Activated naive CD4-positive, alpha-beta T cell treated with anti-CD3 and anti-CD28 coated beads, Interleukin-2, amount 50 U/mL, for 16 hours (primary cell): Measurements from ENCODE around the gene PSMD8.
"Not testable (repeated sequence)": the region's sequence is repeated elsewhere in the genome, so short reads cannot be mapped to it uniquely, and the experiment has no call there.

ENCODE experiments used
- DNase-seq: peaks from one replicate; pipeline ENCODE4 v3.0.0-alpha.2; 2020

Gene PSMD8

GRCh38 chr19:38374332-38375097 is at the start of gene PSMD8:
Gene PSMD8, plus strand, starts transcription at chr19:38374571. Its CDS starts 31 bp downstream, at chr19:38374602.
- peak; percentile 98 for DNase-seq

GRCh38 chr19:38326591-38326990 is 47.8 kb upstream of the PSMD8 start:
- DNase-seq: no peak

GRCh38 chr19:38329651-38330050 is 44.7 kb upstream of the PSMD8 start:
- no peak for DNase-seq

- no peak for DNase-seq
These were observed 42.6 kb upstream of the PSMD8 start for GRCh38 chr19:38331728-38332127.

GRCh38 chr19:38333245-38333644 is 41.1 kb upstream of the PSMD8 start:
- DNase-seq: no peak

- DNase-seq: peak; percentile 95
These were observed 38.3 kb upstream of the PSMD8 start for GRCh38 chr19:38335949-38336637.

- DNase-seq: peak; percentile 94
These were observed 37.6 kb upstream of the PSMD8 start for GRCh38 chr19:38336638-38337359.

- DNase-seq: no peak
These were observed 37.1 kb upstream of the PSMD8 start for GRCh38 chr19:38337360-38337653.

- DNase-seq: not testable (repeated sequence)
These were observed 35.4 kb upstream of the PSMD8 start for GRCh38 chr19:38339011-38339410.

GRCh38 chr19:38340927-38341326 is 33.4 kb upstream of the PSMD8 start:
- DNase-seq: no peak

GRCh38 chr19:38346837-38347236 is 27.5 kb upstream of the PSMD8 start:
- DNase-seq: no peak

GRCh38 chr19:38350883-38351282 is 23.5 kb upstream of the PSMD8 start:
- no peak for DNase-seq

GRCh38 chr19:38351865-38352395 is 22.4 kb upstream of the PSMD8 start:
- no peak for DNase-seq

GRCh38 chr19:38352611-38353010 is 21.8 kb upstream of the PSMD8 start:
- DNase-seq: no peak

- DNase-seq: no peak
These were observed 18.3 kb upstream of the PSMD8 start for GRCh38 chr19:38355728-38356725.

- DNase-seq: no peak
These were observed 16.3 kb upstream of the PSMD8 start for GRCh38 chr19:38358071-38358470.

- DNase-seq: no peak
These were observed 14.9 kb upstream of the PSMD8 start for GRCh38 chr19:38359242-38360021.

- no peak for DNase-seq
These were observed 14.0 kb upstream of the PSMD8 start for GRCh38 chr19:38360351-38360750.

- no peak for DNase-seq
These were observed 13.3 kb upstream of the PSMD8 start for GRCh38 chr19:38360839-38361631.

GRCh38 chr19:38361633-38362075 is 12.7 kb upstream of the PSMD8 start:
- peak; percentile 64 for DNase-seq
